ENCODE data around the gene UNC119.
"Not testable (repeated sequence)": the region's sequence is repeated elsewhere in the genome, so short reads cannot be mapped to it uniquely, and the experiment has no call there.

UNC119 gene

GRCh38 chr17:28552176-28552999, at the start of gene UNC119:
UNC119 (minus strand) TSS chr17:28552624; CDS start chr17:28552557, 67 bp downstream.
- peak; percentile 98 for DNase-seq (ENCODE audit: low spot score)

- peak; percentile 83 for DNase-seq (ENCODE audit: low spot score)
These were observed 47.1 kb upstream of the UNC119 start for GRCh38 chr17:28599311-28600184.

GRCh38 chr17:28598799-28599310, 46.4 kb upstream of the UNC119 start, which contains the start of gene SPAG5:
SPAG5 (minus strand) TSS chr17:28599025; CDS start chr17:28598946, 79 bp downstream.
- DNase-seq (ENCODE audit: low spot score) = peak; percentile 100

- peak; percentile 34 for DNase-seq (ENCODE audit: low spot score)
These were observed 46.0 kb upstream of the UNC119 start for GRCh38 chr17:28598389-28598788.

- no peak for DNase-seq (ENCODE audit: low spot score)
These were observed 45.4 kb upstream of the UNC119 start for GRCh38 chr17:28597606-28598383.

GRCh38 chr17:28592260-28592659, 39.8 kb upstream of the UNC119 start:
- no peak for DNase-seq (ENCODE audit: low spot score)

- DNase-seq (ENCODE audit: low spot score) = no peak
These were observed 33.4 kb upstream of the UNC119 start for GRCh38 chr17:28585851-28586250.

- no peak for DNase-seq (ENCODE audit: low spot score)
These were observed 32.0 kb upstream of the UNC119 start for GRCh38 chr17:28584434-28584833.

- DNase-seq (ENCODE audit: low spot score) = no peak
These were observed 30.1 kb upstream of the UNC119 start for GRCh38 chr17:28582513-28582912.

GRCh38 chr17:28580959-28581358, 28.5 kb upstream of the UNC119 start:
- DNase-seq (ENCODE audit: low spot score) = no peak

- DNase-seq (ENCODE audit: low spot score) = no peak
These were observed 27.1 kb upstream of the UNC119 start for GRCh38 chr17:28579526-28579925.

GRCh38 chr17:28578246-28579195, 26.1 kb upstream of the UNC119 start:
- no peak for DNase-seq (ENCODE audit: low spot score)

GRCh38 chr17:28577466-28577824, 25.0 kb upstream of the UNC119 start:
- no peak for DNase-seq (ENCODE audit: low spot score)

- DNase-seq (ENCODE audit: low spot score) = peak; percentile 99
These were observed 24.5 kb upstream of the UNC119 start, which contains the start of gene ALDOC for GRCh38 chr17:28576758-28577465. ALDOC (minus strand) TSS chr17:28576895; CDS start chr17:28575532, 1,363 bp downstream.

GRCh38 chr17:28576016-28576415, 23.6 kb upstream of the UNC119 start:
- DNase-seq (ENCODE audit: low spot score) = not testable (repeated sequence)

GRCh38 chr17:28575126-28575795, 22.8 kb upstream of the UNC119 start:
- no peak for DNase-seq (ENCODE audit: low spot score)

GRCh38 chr17:28574526-28574925, 22.1 kb upstream of the UNC119 start:
- no peak for DNase-seq (ENCODE audit: low spot score)

- no peak for DNase-seq (ENCODE audit: low spot score)
These were observed 21.6 kb upstream of the UNC119 start for GRCh38 chr17:28573966-28574480.

- DNase-seq (ENCODE audit: low spot score) = no peak
These were observed 21.1 kb upstream of the UNC119 start for GRCh38 chr17:28573521-28573920.
